Activated CD8-positive, alpha-beta memory T cell treated with anti-CD3 and anti-CD28 coated beads for 4 hours (primary cell): Measurements from ENCODE around the gene ATRN.
"Not testable (repeated sequence)": the region's sequence is repeated elsewhere in the genome, so short reads cannot be mapped to it uniquely, and the experiment has no call there.

Experiments used
- DNase-seq, 2 donors: peaks; one replicate each; pipeline ENCODE4 v3.0.0-alpha.2; 2020; ENCODE audit warnings: low read depth in 2 of 2

The ATRN gene

GRCh38 chr20:3470208-3470626, 601 bp upstream of the ATRN start:
- no peak for DNase-seq

GRCh38 chr20:3471397-3472021, 691 bp downstream of the ATRN start:
- DNase-seq, result no peak

DNA sequence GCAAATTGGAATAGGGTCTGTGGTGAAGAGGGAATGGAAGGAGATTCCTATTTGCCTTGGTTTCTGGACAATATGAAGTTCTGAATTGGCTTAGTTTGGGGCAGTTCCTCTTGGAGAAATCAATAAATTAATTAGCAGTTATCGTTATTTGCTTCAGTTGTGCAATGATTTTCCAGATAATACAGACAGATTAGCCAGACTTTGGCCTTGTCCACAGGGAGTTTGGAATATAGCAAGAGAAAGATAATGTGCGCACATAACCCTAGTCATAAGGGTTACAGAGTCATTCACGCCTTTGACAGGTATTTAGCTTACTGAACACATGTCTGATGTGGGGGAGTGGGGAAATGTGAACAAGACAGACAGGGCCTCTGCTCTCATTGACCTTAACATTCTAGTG, 1.3 kb downstream of the ATRN start:
- no peak for DNase-seq

- no peak for DNase-seq
Measured at GRCh38 chr20:3473324-3473723, 2.5 kb downstream of the ATRN start.

DNA sequence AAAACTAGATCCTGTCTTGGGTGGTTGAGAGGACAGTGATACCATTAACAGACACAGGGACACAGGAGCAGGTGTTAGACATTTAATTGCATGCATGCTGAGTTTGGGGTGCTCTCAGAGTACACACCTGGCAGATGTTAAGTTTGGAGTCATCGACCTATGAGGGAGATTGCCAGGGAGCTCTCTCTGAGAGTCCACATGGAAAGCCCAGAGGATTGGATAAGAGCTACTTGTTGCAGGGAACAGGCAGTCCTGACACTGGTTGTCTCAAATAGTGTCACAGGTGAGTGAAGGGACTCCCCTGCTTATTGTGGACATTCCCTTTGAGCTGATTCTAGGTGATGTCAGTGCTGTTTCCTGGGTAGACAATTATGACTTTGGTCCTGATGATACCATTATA, 3.1 kb downstream of the ATRN start:
- DNase-seq, result no peak

- not testable (repeated sequence) for DNase-seq
Measured at GRCh38 chr20:3477003-3477860, 6.4 kb downstream of the ATRN start.

GRCh38 chr20:3477861-3478544, 7.2 kb downstream of the ATRN start:
- no peak for DNase-seq

DNA sequence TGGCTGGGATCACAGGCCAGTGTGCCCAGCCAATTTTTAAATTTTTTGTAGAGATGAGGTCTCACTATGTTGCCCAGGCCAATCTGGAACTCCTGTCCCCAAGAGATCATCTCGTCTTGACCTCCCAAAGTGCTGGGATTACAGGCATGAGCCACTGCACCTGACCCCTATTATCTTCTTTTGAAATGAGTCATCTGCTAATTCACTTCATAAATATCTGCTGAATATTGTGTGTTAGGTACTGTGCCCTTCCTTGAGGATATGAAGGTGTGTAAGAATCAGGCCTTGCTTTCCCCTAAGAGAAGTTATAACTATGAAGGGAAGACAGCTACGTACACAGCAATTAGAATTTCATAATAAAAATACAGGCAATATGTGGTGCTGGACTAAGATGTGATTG, 8.2 kb downstream of the ATRN start:
- DNase-seq, result no peak

- DNase-seq, result no peak
Measured at GRCh38 chr20:3479759-3480615, 9.2 kb downstream of the ATRN start.

GRCh38 chr20:3483309-3483708, 12.5 kb downstream of the ATRN start:
- no peak for DNase-seq

DNA sequence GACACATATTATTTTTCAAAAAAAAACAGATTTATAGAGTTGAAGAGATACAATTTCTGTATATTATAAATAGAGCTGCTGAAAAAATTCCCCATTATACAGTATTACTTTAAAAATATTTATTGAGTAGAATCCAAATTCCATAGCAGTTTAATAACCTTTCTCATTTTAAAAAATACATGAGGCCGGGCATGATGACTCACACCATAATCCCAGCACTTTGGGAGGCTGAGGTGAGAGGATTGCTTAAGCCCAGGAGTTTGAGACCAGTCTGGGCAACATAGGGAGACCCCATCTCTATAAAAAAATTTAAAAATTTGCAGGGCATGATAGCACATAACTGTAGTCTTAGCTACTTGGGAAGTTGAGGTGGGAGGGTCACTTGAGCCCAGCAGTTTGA, 13.0 kb downstream of the ATRN start:
- DNase-seq, result no peak

- no peak for DNase-seq
Measured at GRCh38 chr20:3485913-3486312, 15.1 kb downstream of the ATRN start.

GRCh38 chr20:3486850-3487249, 16.0 kb downstream of the ATRN start:
- no peak for DNase-seq

DNA sequence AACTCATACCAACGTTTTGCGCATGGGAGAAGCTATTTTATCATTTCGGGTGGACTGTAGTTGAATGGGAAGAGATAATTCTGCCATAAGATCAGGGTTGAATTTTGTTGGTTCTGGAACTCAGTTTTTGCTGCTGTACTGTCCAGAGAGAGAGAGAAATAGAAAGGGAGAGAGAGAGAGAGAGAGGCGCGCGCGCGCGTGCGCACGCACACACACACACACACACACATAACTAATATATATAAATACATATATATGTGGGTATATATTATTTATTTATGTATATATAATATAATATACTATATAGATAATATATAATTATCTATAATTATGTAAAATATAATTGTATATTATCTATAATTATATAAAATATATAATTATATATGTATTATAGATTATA, 21.9 kb downstream of the ATRN start:
- no peak for DNase-seq

DNA sequence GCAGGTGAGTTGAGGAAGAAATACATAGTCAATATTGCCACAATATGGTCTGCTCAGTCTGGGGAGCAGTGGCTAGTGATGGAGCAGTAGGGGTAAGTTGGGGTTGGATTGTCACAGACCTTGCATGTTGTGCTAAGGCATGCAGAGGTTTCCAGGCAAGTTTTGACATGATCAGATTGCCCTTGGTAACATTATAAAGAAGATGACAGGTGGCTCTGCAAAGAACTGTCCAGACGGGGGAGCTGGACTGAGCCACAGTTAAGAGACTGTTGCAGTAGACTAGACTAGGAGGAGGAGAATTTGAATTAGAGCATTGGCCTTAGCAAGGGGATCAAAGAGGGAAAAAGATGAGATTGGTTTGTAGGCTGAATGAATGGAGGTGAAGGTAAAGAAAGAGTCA, 23.4 kb downstream of the ATRN start:
- DNase-seq, result no peak

DNA sequence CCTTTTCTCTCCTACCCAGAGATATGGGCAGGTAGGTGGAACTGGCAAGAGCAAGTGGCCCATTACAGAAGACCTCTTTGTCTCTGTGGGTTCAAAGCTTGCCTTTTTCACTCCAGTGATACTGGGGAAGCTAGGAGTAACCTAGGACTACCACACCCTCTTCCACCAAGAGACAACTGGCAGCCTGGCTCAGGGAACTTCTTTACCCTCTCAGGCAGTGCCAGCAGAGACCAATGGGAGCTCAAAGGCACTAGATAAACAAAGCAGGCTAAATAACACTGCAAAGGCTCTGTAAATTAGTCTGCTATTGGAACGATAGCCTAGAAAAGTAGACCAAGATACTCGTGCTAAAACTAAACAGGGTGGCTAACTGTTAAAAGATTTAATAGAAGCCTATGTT, 32.1 kb downstream of the ATRN start:
- no peak for DNase-seq

- DNase-seq, result no peak
Measured at GRCh38 chr20:3505148-3505547, 34.3 kb downstream of the ATRN start.

DNA sequence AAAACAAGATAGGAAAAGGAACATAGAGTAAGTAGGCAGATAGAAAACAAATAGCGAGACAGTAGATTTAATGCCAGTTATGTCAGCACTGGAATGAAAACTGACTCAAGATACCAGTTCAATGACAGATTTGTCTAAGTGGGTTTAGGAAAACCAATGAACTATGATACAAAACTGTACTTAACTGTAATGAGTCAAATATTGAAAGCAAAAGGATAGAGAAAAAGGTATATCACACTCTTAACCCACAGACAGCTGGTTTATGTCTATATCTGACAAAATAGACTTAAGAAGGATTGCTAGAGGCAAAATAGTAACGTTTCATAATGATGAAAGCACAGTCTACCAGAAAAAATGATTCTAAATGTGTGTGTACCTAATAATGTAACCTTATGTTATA, 38.2 kb downstream of the ATRN start:
- DNase-seq, result no peak

DNA sequence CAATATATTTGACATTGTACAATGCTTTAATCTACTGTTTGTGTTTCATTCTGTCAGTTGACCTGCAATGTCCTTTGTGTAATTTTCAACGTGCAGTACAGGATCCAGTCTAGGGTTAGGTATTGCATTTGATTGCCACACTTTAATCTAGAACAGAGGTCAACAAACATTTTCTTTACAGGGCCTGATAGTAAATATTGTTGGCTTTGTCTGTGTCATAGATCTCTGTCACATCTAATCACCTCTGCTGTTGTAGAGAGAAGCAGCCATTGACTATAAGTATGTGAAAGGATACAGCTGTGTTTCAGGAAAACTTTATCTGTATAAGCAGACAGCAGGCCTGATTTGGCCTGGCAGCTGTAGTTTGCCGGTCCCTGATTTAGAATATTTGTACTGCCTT, 39.3 kb downstream of the ATRN start:
- no peak for DNase-seq

- not testable (repeated sequence) for DNase-seq
Measured at GRCh38 chr20:3512239-3512638, 41.4 kb downstream of the ATRN start.

DNA sequence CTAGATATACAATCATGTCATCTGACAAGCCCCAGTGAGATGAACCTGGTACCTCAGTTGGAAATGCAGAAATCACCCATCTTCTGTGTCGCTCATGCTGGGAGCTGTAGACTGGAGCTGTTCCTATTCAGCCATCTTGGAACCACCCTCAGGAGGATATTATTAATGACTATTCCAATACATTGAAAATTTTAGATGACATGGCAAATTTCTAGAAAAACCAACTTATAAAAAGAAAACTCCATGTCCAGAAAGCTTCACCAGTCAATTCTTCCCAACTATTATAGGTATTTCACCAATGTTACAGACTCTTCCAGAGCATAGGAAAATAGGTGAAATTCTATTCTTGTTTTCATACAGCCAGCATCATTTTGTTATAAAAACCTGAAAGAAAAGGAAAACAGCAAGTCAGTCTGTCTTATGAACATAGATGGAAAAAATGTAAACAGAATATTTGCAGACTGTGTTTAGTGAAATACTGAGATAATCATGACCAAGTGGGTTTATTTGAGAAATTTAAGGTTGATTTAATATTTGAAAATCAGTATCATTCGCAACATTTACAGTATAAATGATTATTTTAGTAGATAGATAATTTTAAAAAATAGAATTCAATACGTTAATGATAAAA, 43.3 kb downstream of the ATRN start:
- DNase-seq, result no peak
